Body of pancreas (tissue), 4 donors: ENCODE measurements around the gene SNRPF. TPM values are rescaled to one million over a fixed set of nuclear protein-coding genes. Genes with fewer than 3 reads are reported as not detected.

Experiments used
- ATAC-seq: fragments of 150-250 bp; one replicate; pipeline ENCODE4 v1.9.1; 2016
- DNase-seq, 4 donors: peaks; one replicate each; pipeline ENCODE4 v3.0.0-alpha.2; 2019
- H3K27ac ChIP-seq, 4 donors: fragments of 200-600 bp; sonication (generic); 1 replicate in 3 of 4; 2 replicates in 1 of 4; pipeline versions ENCODE4 v1.5.1 to v1.6.1; 2016 to 2019; ENCODE audit warnings: mild to moderate bottlenecking in 1 of 4, mixed read lengths in 1 of 4, moderate library complexity in 1 of 4
- H3K27me3 ChIP-seq, 2 donors: fragments of 200-600 bp; sonication (generic); one replicate each; pipeline ENCODE4 v1.6.0; 2016; ENCODE audit warnings: mild to moderate bottlenecking in 1 of 2
- H3K36me3 ChIP-seq, 2 donors: fragments of 200-600 bp; sonication (generic); replicated peaks in 1 of 2; 2 replicates each; pipeline ENCODE4 v1.5.1; 2016; ENCODE audit warnings: low read depth in 2 of 2; ENCODE audit not compliant: insufficient read depth in 1 of 2
- H3K4me1 ChIP-seq: fragments of 200-600 bp; sonication (generic); one replicate; pipeline ENCODE4 v1.6.0; 2016
- H3K4me3 ChIP-seq, 2 donors: fragments of 200-600 bp; sonication (generic); 1 replicate in 1 of 2; 2 replicates in 1 of 2; pipeline ENCODE4 v1.5.1; 2016 to 2019
- H3K9me3 ChIP-seq, 3 donors: fragments of 200-600 bp; sonication (generic); 1 replicate in 2 of 3; 2 replicates in 1 of 3; pipeline ENCODE4 v1.5.1; 2016
- CTCF ChIP-seq, 7 experiments: fragments of 450-650 bp in 4 of 7; fragments of 200-600 bp in 3 of 7; sonication (generic) in 3 of 7; IDR thresholded peaks; one replicate each; pipeline ENCODE4 v1.5.1; 2016 to 2019; ENCODE audit warnings: antibody characterized with exemption in 7 of 7
- POLR2A ChIP-seq, 3 donors: fragments of 450-650 bp; IDR thresholded peaks; one replicate each; pipeline ENCODE4 v1.6.1; 2016; ENCODE audit warnings: antibody characterized with exemption in 3 of 3, mild to moderate bottlenecking in 2 of 3
- WGBS, 2 donors: methylation state at CpG; one replicate each; pipeline ENCODE4 v1.1.5; 2017; 5-methylcytosine and 5-hydroxymethylcytosine counted together
- intact Hi-C: fragments of 100-400 bp; cut with DNase I; formaldehyde crosslinking; loops from one replicate; pipeline ENCODE4 v1.15.1; 2023
- total RNA-seq, 2 donors: library from RNA; depleted of rRNA; stranded (reverse); fragments of >200 nt; gene quantifications; one replicate each; pipeline ENCODE4 v1.1.0, GENCODE V29; 2016

SNRPF gene
- total RNA-seq, 2 donors from 2014 or later = 6.7 to 7.6 TPM

DNA sequence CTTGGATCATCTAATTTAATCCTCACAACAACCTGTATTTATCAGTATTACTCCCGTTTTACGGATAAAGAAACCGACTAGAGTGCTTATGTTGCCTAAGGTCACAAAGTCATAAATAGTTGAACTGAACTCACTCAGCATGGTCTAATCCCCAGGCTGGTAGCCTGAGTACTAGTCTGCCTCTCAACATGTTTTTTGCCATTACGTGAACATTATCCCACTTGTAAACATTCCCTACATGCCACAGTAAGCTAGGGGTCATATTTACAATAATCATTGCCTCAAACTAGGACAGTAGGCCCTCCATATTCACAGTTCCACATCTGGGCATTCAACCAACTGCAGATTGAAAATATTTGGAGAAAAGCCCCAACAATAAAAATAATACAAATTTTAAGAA, 12.1 kb downstream of the SNRPF start:
- 95% methylated on average over 4 of the region's 4 CpGs for whole genome bisulfite sequencing, 2 donors
- no peak overlapping the region for H3K27ac ChIP-seq
- H3K4me3 ChIP-seq = no peak overlapping the region
- ATAC-seq = no peak
- no peaks in the 10 kb centered on the region for H3K27me3 ChIP-seq
- no peak for DNase-seq
- no peaks in the 10 kb centered on the region for H3K4me1 ChIP-seq
- no peak for TF ChIP-seq CTCF (IDR thresholded peaks at IDR 0.05)
- TF ChIP-seq POLR2A (IDR thresholded peaks at IDR 0.05) = no peak
- H3K36me3 ChIP-seq = peaks cover 0 to 6% of the 10 kb centered on the region in 2 donors
- H3K9me3 ChIP-seq = no peaks in the 10 kb centered on the region
- intact Hi-C loops = no loop called here

- no peak overlapping the region for H3K27ac ChIP-seq
- no peaks in the 10 kb centered on the region for H3K4me1 ChIP-seq
- 57 to 66% methylated on average over 4 of the region's 4 CpGs for WGBS, 2 donors
- ATAC-seq = no peak
- H3K36me3 ChIP-seq = peaks cover 0 to 2% of the 10 kb centered on the region in 2 donors
- TF ChIP-seq POLR2A (IDR thresholded peaks at IDR 0.05) = no peak
- TF ChIP-seq CTCF (IDR thresholded peaks at IDR 0.05) = no peak
- DNase-seq = no peak
- no peaks in the 10 kb centered on the region for H3K9me3 ChIP-seq
- intact Hi-C loops = no loop called here
- H3K4me3 ChIP-seq = no peak overlapping the region
- H3K27me3 ChIP-seq = no peaks in the 10 kb centered on the region
Observed at GRCh38 chr12:95874452-95874851, 15.7 kb downstream of the SNRPF start.

GRCh38 chr12:95877622-95878021, 18.9 kb downstream of the SNRPF start:
- Histone ChIP-seq H3K36me3 (no peaks in the 10 kb centered on the region), H3K4me3 (no peak overlapping the region), H3K4me1 (no peaks in the 10 kb centered on the region), H3K27ac (no peak overlapping the region), H3K9me3 (no peaks in the 10 kb centered on the region), H3K27me3 (no peaks in the 10 kb centered on the region)
- no peak for TF ChIP-seq POLR2A (IDR thresholded peaks at IDR 0.05)
- TF ChIP-seq CTCF (IDR thresholded peaks at IDR 0.05) = no peak
- intact Hi-C loops = no loop called here
- ATAC-seq (no peak), DNase-seq (no peak)
- WGBS, 2 donors = 66 to 67% methylated on average over 2 of the region's 2 CpGs

DNA sequence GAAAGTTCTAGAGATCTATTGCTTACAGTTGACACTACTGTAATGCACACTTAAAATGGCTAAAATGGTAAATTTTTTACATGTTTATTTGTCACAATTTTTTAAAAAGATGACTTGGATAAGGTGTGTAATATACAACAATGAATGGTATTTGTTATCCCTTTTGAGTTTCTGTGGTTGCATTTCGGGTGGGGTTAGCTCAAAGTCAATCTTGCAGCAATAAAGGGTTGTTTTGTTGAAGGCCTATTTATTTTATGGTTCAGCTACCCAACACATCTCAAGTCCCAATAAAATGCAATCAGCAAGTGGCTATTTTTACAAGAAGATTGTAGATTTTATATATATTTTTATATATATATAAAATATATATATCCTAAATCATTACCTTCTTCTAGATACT, 22.1 kb downstream of the SNRPF start:
- Histone ChIP-seq H3K4me3 (no peak overlapping the region), H3K27me3 (no peaks in the 10 kb centered on the region), H3K9me3 (no peaks in the 10 kb centered on the region), H3K4me1 (no peaks in the 10 kb centered on the region), H3K36me3 (no peaks in the 10 kb centered on the region), H3K27ac (no peak overlapping the region)
- no peak for TF ChIP-seq CTCF (IDR thresholded peaks at IDR 0.05)
- no peak for TF ChIP-seq POLR2A (IDR thresholded peaks at IDR 0.05)
- 71 to 81% methylated on average over 1 of the region's 1 CpG for WGBS, 2 donors
- ATAC-seq (no peak), DNase-seq (no peak)
- intact Hi-C loops = no loop called here

DNA sequence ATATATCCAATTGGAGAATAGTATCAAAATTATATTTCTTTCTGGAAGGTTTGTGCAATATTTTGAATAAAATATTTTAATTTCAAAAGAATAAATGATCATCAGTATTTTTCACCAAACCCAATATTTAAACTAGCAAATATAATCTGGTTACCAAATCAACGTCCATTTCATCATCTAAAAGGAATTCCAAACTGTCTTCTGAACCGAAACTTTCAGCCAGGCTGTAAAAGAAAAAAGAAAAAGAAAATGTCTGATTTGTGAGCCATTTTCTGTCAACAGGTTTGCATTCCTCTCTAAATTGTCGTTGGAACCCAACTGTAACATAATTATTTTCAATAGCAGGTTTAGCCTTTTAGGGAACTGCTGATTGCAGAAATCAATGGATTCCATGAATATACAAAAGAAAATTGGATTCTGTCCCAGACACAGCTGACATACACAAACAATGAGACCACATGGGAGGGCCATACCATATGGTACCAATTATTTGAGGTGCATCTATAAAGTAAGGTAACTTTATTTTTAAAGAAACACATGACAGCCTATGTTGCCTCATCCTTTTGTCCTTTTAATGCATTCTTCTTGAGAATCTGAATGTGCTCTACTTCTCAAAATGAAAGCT, 22.7 kb downstream of the SNRPF start:
- no peaks in the 10 kb centered on the region for H3K36me3 ChIP-seq
- H3K9me3 ChIP-seq = no peaks in the 10 kb centered on the region
- no peak overlapping the region for H3K27ac ChIP-seq
- 45 to 50% methylated on average over 3 of the region's 3 CpGs for WGBS, 2 donors
- intact Hi-C loops = no loop called here
- ATAC-seq = no peak
- no peak for TF ChIP-seq CTCF (IDR thresholded peaks at IDR 0.05)
- TF ChIP-seq POLR2A (IDR thresholded peaks at IDR 0.05) = no peak
- no peak overlapping the region for H3K4me3 ChIP-seq
- H3K27me3 ChIP-seq = no peaks in the 10 kb centered on the region
- no peak for DNase-seq
- H3K4me1 ChIP-seq = no peaks in the 10 kb centered on the region
